Osteoblast (primary cell): ENCODE measurements around the gene RNF5. TPM values are rescaled to one million over a fixed set of nuclear protein-coding genes. Genes with fewer than 3 reads are reported as not detected.

ENCODE experiments used
- DNase-seq: peaks from one replicate; pipeline ENCODE4 v3.0.0; 2011; ENCODE audit warnings: low spot score, mixed read lengths; ENCODE audit not compliant: insufficient read length; ENCODE audit errors: missing footprints
- H2AFZ ChIP-seq: 2 replicates; pipeline ENCODE4 v1.6.0; 2011; ENCODE audit warnings: mild to moderate bottlenecking, low read length
- H3K27ac ChIP-seq: 2 replicates; pipeline ENCODE4 v1.5.1; 2011; ENCODE audit warnings: mild to moderate bottlenecking, low read depth, low read length, moderate library complexity
- H3K27me3 ChIP-seq: 2 replicates; pipeline ENCODE4 v1.6.0; 2012; ENCODE audit warnings: mild to moderate bottlenecking, control low read depth, inconsistent platforms, low read length, moderate library complexity; ENCODE audit not compliant: insufficient read depth
- H3K36me3 ChIP-seq: 2 replicates; pipeline ENCODE4 v1.5.1; 2011; ENCODE audit warnings: mild to moderate bottlenecking, low read length, control low read depth, moderate library complexity; ENCODE audit not compliant: insufficient read depth
- H3K4me1 ChIP-seq: 2 replicates; pipeline ENCODE4 v1.5.1; 2011; ENCODE audit warnings: mild to moderate bottlenecking, low read length, control low read depth, moderate library complexity; ENCODE audit not compliant: insufficient read depth
- H3K4me2 ChIP-seq: 2 replicates; pipeline ENCODE4 v1.6.0; 2011; ENCODE audit warnings: mild to moderate bottlenecking, low read length; ENCODE audit not compliant: insufficient read depth
- H3K4me3 ChIP-seq: fragments of 200-600 bp; sonication (generic); 3 replicates; pipeline ENCODE4 v1.5.1; 2012; ENCODE audit warnings: mild to moderate bottlenecking, low read length, inconsistent platforms; ENCODE audit not compliant: insufficient read depth
- H3K79me2 ChIP-seq: 2 replicates; pipeline ENCODE4 v1.6.0; 2012; ENCODE audit warnings: mild to moderate bottlenecking, low read length, control low read depth, inconsistent platforms; ENCODE audit not compliant: insufficient read depth
- H3K9me3 ChIP-seq: 2 replicates; pipeline ENCODE4 v1.5.1; 2011; ENCODE audit warnings: low read depth, low read length, control low read depth
- H4K20me1 ChIP-seq: 2 replicates; pipeline ENCODE4 v1.6.0; 2012; ENCODE audit warnings: mild to moderate bottlenecking, low read length, control low read depth; ENCODE audit not compliant: insufficient read depth
- total RNA-seq: library from RNA; depleted of rRNA; stranded (reverse); fragments of >200 nt; gene quantifications from 2 replicates; pipeline ENCODE4 v1.2.3, GENCODE V29; 2012
- TF ChIP-seq, protein P1 (sequence below): IDR thresholded peaks from 2 replicates; pipeline ENCODE4 v1.5.1; 2011; ENCODE audit warnings: mild to moderate bottlenecking, low read depth, low read length, moderate library complexity; ENCODE audit errors: extremely low read depth

The RNF5 gene
- total RNA-seq, 1 donor: 32.9 TPM

DNA sequence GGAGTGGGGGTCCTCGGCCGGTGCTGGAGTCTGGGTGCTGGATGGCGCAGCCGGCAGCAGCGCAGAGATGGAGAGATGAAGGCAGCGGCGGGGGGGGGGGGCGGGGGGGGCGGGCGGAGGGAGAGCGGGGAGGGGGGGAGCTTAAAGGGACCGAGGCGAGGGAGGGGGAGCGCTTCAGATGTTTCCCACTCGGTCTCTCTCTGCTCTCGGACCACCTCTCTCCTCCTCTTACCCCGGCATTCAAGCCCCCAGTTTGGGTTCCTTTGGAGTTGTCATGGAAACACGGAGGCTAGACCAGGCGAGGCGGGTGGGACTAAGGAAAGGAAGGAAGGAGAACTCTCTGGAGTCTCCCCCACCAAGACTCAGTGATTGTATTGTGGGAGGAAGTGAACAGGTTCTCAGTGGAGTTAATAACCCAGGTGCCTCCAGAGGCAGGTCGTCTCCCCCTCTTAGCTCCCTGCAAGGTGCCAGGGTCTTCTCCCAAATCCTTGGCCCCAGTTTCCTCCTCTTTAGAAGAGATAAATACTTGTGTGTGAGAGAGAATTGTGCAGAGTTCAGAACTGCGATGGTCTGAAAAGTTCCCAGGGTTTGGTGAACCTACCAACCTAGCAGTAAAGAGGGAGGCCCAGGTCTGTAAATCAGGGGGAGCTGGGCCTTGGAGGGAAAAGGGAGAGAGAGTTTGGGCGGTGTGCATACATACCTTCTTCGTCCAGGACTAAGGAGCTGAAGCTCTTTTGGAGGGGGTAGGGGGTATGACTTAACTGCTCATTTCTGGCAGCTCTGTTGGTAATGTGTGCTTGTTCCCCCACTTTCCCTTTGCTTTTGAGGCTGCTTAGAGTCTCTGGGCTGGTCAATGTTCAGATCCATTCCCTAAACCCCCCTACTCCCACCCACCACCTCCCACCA is 26.1 kb upstream of the RNF5 start, which contains the start of gene PRRT1:
PRRT1 (minus strand) TSS at position 77 of the 906 bp plus-strand sequence. CDS start 112 bp downstream, outside the sequence.
- DNase-seq: peak; percentile 86
- Histone ChIP-seq H3K4me1 (peaks cover 24% of the 10 kb centered on the region), H3K4me2 (peak within 1 kb of the TSS; percentile 91), H3K27ac (peak within 1 kb of the TSS; percentile 90), H3K4me3 (peak within 1 kb of the TSS; percentile 97), H3K9me3 (no peaks in the 10 kb centered on the region), H3K36me3 (peaks cover 2% of the 10 kb centered on the region), H3K27me3 (peaks cover 24% of the 10 kb centered on the region), H2AFZ (peak within 1 kb of the TSS; percentile 97), H3K79me2 (peaks cover 18% of the 10 kb centered on the region), H4K20me1 (peaks cover 6% of the 10 kb centered on the region)
- TF ChIP-seq, protein P1, sequence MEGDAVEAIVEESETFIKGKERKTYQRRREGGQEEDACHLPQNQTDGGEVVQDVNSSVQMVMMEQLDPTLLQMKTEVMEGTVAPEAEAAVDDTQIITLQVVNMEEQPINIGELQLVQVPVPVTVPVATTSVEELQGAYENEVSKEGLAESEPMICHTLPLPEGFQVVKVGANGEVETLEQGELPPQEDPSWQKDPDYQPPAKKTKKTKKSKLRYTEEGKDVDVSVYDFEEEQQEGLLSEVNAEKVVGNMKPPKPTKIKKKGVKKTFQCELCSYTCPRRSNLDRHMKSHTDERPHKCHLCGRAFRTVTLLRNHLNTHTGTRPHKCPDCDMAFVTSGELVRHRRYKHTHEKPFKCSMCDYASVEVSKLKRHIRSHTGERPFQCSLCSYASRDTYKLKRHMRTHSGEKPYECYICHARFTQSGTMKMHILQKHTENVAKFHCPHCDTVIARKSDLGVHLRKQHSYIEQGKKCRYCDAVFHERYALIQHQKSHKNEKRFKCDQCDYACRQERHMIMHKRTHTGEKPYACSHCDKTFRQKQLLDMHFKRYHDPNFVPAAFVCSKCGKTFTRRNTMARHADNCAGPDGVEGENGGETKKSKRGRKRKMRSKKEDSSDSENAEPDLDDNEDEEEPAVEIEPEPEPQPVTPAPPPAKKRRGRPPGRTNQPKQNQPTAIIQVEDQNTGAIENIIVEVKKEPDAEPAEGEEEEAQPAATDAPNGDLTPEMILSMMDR: no peak

DNA sequence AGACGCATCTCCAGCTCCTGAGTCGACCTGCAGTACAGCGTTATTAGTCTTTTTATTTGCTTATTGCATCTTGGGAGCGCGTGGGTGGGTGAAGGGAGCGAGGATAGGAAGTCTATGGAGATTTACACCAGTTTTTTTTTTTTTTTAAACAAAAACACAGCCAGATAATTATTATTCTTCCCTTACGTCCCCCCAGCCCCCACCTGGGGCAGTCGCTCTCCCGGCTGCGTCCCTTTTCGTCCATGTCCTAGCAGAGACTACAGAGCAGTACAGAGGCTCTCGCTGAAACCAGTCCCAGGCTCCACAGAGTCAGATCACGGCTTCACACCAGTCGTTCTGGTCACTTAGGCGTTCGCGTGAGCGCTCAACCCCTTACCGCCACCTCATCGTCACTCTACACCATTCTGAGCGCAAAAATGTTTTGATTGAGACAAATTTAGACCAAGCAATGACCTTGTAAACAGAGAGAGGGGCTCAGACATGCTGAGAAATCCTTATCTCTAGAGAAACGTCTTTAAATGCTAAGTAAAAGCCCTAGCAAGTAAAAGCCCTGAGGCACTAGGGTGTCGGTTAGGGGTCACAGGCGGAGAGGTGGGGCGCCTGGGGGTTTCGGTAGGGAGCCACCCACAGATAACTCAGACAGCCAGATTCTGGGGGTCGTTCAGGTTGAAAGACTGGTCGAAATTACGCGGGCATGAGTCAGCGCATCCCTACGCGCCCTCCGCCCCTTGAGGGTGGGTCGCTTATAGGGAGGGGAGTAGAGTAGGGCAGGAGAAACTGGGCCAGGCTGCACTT is 25.2 kb upstream of the RNF5 start:
- DNase-seq: peak; percentile 88
- H4K20me1 ChIP-seq: peaks cover 6% of the 10 kb centered on the region
- H2AFZ ChIP-seq: peak overlapping the region; percentile 97
- H3K4me1 ChIP-seq: peaks cover 24% of the 10 kb centered on the region
- H3K27ac ChIP-seq: peak overlapping the region; percentile 90
- H3K79me2 ChIP-seq: peaks cover 18% of the 10 kb centered on the region
- H3K36me3 ChIP-seq: peaks cover 5% of the 10 kb centered on the region
- H3K4me2 ChIP-seq: peak overlapping the region; percentile 91
- no peaks in the 10 kb centered on the region for H3K9me3 ChIP-seq
- peaks cover 16% of the 10 kb centered on the region for H3K27me3 ChIP-seq
- peak overlapping the region; percentile 97 for H3K4me3 ChIP-seq
- TF ChIP-seq, protein P1: no peak

DNA sequence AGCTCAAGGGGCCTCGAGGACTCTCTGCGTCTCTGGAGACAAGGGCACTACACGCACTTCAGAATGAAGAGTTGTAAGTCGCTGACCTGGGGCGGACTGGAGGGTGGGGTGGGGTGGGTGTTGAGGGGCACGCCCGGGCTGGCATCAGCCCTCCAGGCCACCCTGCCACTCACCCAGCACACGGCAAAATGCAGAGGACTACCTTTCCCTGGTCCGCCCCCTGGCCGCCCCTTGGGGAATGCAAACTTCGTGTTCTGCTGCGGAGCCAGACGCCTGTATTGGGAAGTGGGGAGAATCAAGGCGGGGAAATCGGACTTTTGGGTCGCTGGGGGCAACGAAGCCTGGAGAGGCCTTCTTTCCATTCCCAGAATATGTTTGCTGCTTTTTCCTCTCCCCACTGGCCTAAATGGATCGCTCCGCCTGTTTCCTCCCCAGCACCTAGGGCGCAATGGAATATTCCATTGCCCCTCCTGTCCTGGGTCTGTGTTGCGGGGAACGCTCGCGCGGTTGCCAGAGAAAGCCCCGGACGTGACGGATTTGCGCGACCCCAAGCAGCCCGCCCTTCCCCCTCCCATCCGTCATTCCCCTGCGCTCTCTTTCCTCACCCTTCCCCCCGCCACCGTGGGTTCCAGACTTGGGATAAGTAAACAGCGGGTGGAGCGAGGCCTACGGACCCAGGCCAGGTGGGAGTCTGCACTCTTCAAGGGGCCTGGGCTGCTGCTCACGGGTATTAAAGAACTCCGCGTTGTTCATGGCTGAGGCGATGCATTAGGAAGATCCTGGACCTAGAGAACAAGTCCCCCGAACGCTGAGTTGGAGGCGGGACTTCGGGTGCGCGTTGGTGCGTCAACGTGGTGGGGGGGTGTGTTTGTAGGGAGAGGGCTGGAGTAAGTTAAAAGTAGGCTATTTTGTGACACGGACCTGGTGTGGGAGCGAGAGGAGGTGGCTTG is 24.4 kb upstream of the RNF5 start, which contains the start of gene PPT2:
PPT2 (plus strand) TSS at position 578 of the 950 bp plus-strand sequence. CDS start 454 bp downstream, outside the sequence.
- H3K4me1 ChIP-seq: peaks cover 24% of the 10 kb centered on the region
- no peaks in the 10 kb centered on the region for H3K9me3 ChIP-seq
- peak within 1 kb of the TSS; percentile 91 for H3K4me2 ChIP-seq
- H2AFZ ChIP-seq: peak within 1 kb of the TSS; percentile 97
- peak; percentile 95 for DNase-seq
- peaks cover 18% of the 10 kb centered on the region for H3K79me2 ChIP-seq
- H3K36me3 ChIP-seq: peaks cover 14% of the 10 kb centered on the region
- peaks cover 7% of the 10 kb centered on the region for H3K27me3 ChIP-seq
- H3K27ac ChIP-seq: peak within 1 kb of the TSS; percentile 90
- peaks cover 6% of the 10 kb centered on the region for H4K20me1 ChIP-seq
- H3K4me3 ChIP-seq: peak within 1 kb of the TSS; percentile 97
- TF ChIP-seq, protein P1: no peak
